Left renal cortex interstitium (tissue), 4 donors: ENCODE measurements around the gene HSD17B13. TPM values are rescaled to one million over a fixed set of nuclear protein-coding genes. Genes with fewer than 3 reads are reported as not detected.

ENCODE experiments used
- DNase-seq, 4 donors: peaks; one replicate each; pipeline ENCODE4 v3.0.0-alpha.2; 2013; ENCODE audit warnings: low read depth in 4 of 4, low spot score in 2 of 4, missing footprints in 1 of 4
- polyA plus RNA-seq, 4 donors: library from polyadenylated mRNA; unstranded; fragments of 120-200 nt; gene quantifications; one replicate each; pipeline ENCODE4 v1.2.1, GENCODE V29; 2013; ENCODE audit not compliant: insufficient read length in 4 of 4

HSD17B13 gene
- polyA plus RNA-seq, 4 donors: 0.11 to 1.2 (median 0.53) TPM

GRCh38 chr4:87270825-87271224 is 51.9 kb downstream of the HSD17B13 start:
- no peak for DNase-seq

GRCh38 chr4:87270144-87270543 is 52.5 kb downstream of the HSD17B13 start:
- no peak for DNase-seq

DNA sequence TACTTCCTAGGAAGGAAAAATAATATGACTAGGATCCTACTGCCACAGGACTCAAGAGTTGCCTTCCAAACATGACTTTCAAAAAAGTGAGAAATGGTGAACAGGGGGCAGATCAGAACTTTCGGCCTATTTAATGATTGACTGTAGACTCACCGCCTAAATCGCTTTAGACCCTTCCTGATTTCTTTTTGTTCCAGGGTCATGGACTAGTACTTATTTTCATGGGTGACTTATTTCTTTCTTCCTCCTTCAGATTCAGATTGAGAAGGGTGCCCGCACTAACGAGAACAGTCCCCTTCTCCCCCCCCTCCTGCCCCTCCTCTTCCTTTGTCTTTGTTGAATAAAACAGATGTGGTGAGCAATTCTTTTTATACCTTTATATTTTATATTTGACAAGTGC is 54.3 kb downstream of the HSD17B13 start:
- no peak for DNase-seq

- no peak for DNase-seq
These were observed 55.7 kb downstream of the HSD17B13 start for GRCh38 chr4:87266986-87267385.

- DNase-seq: no peak
These were observed 59.8 kb downstream of the HSD17B13 start for GRCh38 chr4:87262886-87263285.

DNA sequence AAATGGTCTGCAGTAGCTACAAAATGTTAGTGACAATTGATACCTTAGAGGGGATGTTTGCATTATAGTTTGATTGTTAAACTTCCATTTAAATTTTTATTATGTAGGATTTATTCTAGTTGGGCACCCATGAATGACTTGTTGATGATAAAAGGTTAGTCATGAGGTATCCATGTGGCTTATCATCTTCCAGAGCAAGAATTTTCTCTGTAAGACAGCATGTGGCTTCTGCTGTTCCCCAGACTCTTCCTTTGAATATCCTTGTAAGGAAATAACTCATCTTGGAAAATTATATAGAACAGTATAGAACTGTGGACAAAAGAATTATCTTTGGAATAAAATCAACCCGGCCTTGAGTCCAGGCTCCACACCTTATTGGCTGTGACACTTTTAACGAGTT is 62.2 kb downstream of the HSD17B13 start:
- DNase-seq: no peak

GRCh38 chr4:87258677-87259076 is 64.0 kb downstream of the HSD17B13 start:
- no peak for DNase-seq

- no peak for DNase-seq
These were observed 65.2 kb downstream of the HSD17B13 start for GRCh38 chr4:87257523-87257922.

DNA sequence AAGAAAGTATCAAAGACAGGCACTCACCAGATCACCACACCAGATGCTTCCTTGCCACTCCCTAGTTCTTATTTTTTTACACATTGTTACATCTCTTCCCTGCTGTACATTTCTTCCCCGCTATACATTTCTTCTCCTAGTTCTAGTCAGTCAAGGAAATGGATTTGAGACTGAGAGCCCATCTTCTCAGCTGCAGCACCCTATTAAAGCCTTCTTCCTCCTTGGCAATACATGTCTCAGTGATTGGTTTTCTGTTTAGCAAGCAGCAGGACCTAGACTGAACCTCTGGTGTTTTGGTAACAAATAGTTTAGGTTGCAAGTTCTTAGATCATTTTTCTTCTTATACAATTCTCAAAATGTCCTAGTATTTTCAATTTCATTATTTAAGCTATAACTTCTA is 66.9 kb downstream of the HSD17B13 start:
- no peak for DNase-seq

Other genes starting within 250 kb of the HSD17B13 start
- 10 to 100 TPM; 16.5 to 20.6 (median 17.8) TPM for gene KLHL8, start 102.3 kb downstream of the HSD17B13 start, polyA plus RNA-seq
- gene HSD17B11, start 68.3 kb upstream of the HSD17B13 start, polyA plus RNA-seq: 10 to 100 TPM; 55.9 to 67.6 (median 56.7) TPM
- 10 to 100 TPM; 61.5 to 69.6 (median 66.6) TPM for gene NUDT9, start 99.7 kb upstream of the HSD17B13 start, polyA plus RNA-seq
- 10 to 100 TPM in 3 of 4 donors, 1 to 10 TPM in 1; 8.5 to 26.8 (median 13.1) TPM for gene SPARCL1, start 206.5 kb upstream of the HSD17B13 start, polyA plus RNA-seq